Cardiac atrium fibroblast (primary cell): Measurements from ENCODE around the gene FBXO24. TPM values are rescaled to one million over a fixed set of nuclear protein-coding genes. Genes with fewer than 3 reads are reported as not detected.

Source experiments
- total RNA-seq: library from RNA; depleted of rRNA; stranded (reverse); fragments of >200 nt; gene quantifications from 2 replicates; pipeline ENCODE4 v1.2.3, GENCODE V29; 2015

The FBXO24 gene, protein sequence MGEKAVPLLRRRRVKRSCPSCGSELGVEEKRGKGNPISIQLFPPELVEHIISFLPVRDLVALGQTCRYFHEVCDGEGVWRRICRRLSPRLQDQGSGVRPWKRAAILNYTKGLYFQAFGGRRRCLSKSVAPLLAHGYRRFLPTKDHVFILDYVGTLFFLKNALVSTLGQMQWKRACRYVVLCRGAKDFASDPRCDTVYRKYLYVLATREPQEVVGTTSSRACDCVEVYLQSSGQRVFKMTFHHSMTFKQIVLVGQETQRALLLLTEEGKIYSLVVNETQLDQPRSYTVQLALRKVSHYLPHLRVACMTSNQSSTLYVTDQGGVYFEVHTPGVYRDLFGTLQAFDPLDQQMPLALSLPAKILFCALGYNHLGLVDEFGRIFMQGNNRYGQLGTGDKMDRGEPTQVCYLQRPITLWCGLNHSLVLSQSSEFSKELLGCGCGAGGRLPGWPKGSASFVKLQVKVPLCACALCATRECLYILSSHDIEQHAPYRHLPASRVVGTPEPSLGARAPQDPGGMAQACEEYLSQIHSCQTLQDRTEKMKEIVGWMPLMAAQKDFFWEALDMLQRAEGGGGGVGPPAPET
- 0.65 and 3.1 TPM in 2 replicates for total RNA-seq

DNA sequence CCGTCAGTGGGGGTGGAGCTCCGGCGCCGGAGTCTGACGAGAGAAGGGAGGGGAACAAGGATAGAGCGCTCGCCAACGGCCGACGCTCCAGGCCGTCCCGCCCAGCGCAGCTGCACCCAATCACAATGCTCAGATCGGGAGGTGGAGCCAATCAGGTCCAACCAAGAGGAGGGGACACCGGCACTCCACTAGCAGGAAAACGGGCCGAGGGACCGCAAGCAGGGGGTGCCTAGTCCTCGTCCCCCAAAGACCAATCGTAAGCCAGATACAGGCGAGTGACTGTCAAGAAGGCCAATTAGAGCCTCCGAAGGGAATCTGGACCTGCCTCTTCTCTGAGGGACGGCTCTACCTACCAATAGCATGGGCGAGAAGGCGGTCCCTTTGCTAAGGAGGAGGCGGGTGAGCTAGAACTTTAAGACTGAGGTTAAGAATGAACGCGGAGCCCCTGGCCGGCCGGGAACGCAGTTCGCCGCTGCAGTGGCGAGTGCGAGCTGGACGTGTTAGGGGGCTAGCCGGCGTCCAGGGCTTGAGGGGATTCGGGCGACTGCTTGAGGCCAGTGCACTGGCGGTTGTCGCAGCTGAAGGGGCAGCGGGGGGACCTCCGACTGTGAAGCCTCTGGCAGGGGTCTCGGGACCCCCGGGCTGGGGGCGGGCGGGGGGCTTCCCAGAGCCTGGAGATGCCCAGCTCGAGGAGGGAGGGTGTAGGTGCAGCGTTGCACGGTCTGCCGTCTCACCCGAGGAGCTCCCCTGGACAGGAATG, at the start of gene FBXO24:
FBXO24 (plus strand) TSS at position 63 of the 760 bp plus-strand sequence; CDS start at position 361, 298 bp downstream.

GRCh38 chr7:100538654-100539435, 47.3 kb upstream of the FBXO24 start, which contains the start of gene AGFG2:
Gene AGFG2, plus strand, starts transcription at chr7:100539203. Its CDS starts 144 bp downstream, at chr7:100539347.

GRCh38 chr7:100573691-100574361, 12.3 kb upstream of the FBXO24 start, which contains the start of gene SAP25:
Gene SAP25, minus strand, starts transcription at chr7:100573900. Its CDS starts 158 bp downstream, at chr7:100573742.

GRCh38 chr7:100585511-100586265, 440 bp upstream of the FBXO24 start, which contains the start of gene LRCH4:
Gene LRCH4, minus strand, starts transcription at chr7:100586129. Its CDS starts 29 bp downstream, at chr7:100586100.

GRCh38 chr7:100611983-100612729, 26.0 kb downstream of the FBXO24 start, which contains the start of gene MOSPD3:
Gene MOSPD3, plus strand, starts transcription at chr7:100612540. Its CDS starts 252 bp downstream, at chr7:100612792.

DNA sequence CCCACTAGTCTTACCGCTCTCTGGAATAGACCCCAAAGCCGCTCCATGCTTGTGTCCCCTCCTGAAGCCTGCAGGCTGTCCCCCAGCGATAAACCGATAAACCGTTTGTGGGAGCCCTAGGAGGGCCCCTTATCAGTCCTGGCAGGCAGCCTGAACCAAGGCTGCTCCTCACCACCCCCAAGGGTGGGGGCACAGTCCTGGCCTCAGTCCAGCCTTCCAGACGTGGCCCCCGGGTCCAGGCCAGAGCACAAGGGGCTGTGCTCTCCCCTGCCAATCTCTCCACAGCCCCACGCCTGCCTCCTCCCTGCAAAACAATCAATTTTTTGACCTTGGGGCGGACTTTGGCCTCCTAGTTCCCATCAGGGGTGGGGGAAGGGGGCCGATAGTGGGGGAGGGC, 55.3 kb downstream of the FBXO24 start, which contains the start of gene TFR2:
TFR2 (minus strand) TSS at position 90 of the 397 bp plus-strand sequence; CDS start at position 47, 43 bp downstream.

Other genes with a start within 250 kb of the FBXO24 start
- 13.5 and 19.0 TPM in 2 replicates for gene PILRB, start 228.2 kb upstream of the FBXO24 start, total RNA-seq
- 0.32 and 1.1 TPM in 2 replicates for gene PILRA, start 212.8 kb upstream of the FBXO24 start, total RNA-seq
- gene ZCWPW1, start 157.6 kb upstream of the FBXO24 start, total RNA-seq: 0.72 and 0.81 TPM in 2 replicates
- 30.8 and 32.3 TPM in 2 replicates for gene MEPCE, start 156.5 kb upstream of the FBXO24 start, total RNA-seq
- gene PPP1R35, start 149.8 kb upstream of the FBXO24 start, total RNA-seq: 8.3 and 16.2 TPM in 2 replicates
- 1.5 TPM in 1 of 2 replicates, not detected in the other for gene SPACDR, start 122.1 kb upstream of the FBXO24 start, total RNA-seq
- gene TSC22D4, start 107.1 kb upstream of the FBXO24 start, total RNA-seq: 53.6 and 78.3 TPM in 2 replicates
- 2.4 and 7.0 TPM in 2 replicates for gene NYAP1, start 102.4 kb upstream of the FBXO24 start, total RNA-seq
- 24.3 and 43.0 TPM in 2 replicates for gene AGFG2, start 47.1 kb upstream of the FBXO24 start, total RNA-seq
- not detected in 2 replicates for gene SAP25, start 12.4 kb upstream of the FBXO24 start, total RNA-seq
- 35.0 and 56.3 TPM in 2 replicates for gene LRCH4, start 199 bp upstream of the FBXO24 start, total RNA-seq
- gene PCOLCE, start 16.0 kb downstream of the FBXO24 start, total RNA-seq: 131 and 244 TPM in 2 replicates
- gene MOSPD3, start 26.2 kb downstream of the FBXO24 start, total RNA-seq: 12.8 and 30.7 TPM in 2 replicates
- 2.9 and 4.5 TPM in 2 replicates for gene TFR2, start 55.2 kb downstream of the FBXO24 start, total RNA-seq
- not detected in 2 replicates for gene ACTL6B, start 70.1 kb downstream of the FBXO24 start, total RNA-seq
- gene GNB2, start 87.4 kb downstream of the FBXO24 start, total RNA-seq: 215 and 238 TPM in 2 replicates
- 11.0 and 15.0 TPM in 2 replicates for gene GIGYF1, start 107.9 kb downstream of the FBXO24 start, total RNA-seq
- 21.5 and 28.7 TPM in 2 replicates for gene POP7, start 119.8 kb downstream of the FBXO24 start, total RNA-seq
- not detected in 2 replicates for gene EPO, start 134.1 kb downstream of the FBXO24 start, total RNA-seq
- gene ZAN, start 147.3 kb downstream of the FBXO24 start, total RNA-seq: not detected in 2 replicates
- gene EPHB4, start 241.2 kb downstream of the FBXO24 start, total RNA-seq: 44.4 and 46.8 TPM in 2 replicates